Keratinocyte (primary cell): ENCODE data around the gene ATP1A2. TPM values are rescaled to one million over a fixed set of nuclear protein-coding genes. Genes with fewer than 3 reads are reported as not detected.

Experiments
- DNase-seq: peaks from one replicate; pipeline ENCODE4 v3.0.0-alpha.2; 2011; ENCODE audit warnings: low read depth, missing footprints, low spot score
- FAIRE-seq: peaks from 2 replicates; lab custom pipeline; 2011; peaks lifted over from hg19 to GRCh38; lab: Jason Lieb, UNC
- H2AFZ ChIP-seq: 2 replicates; pipeline ENCODE4 v1.6.0; 2012; ENCODE audit warnings: low read length, control low read depth, inconsistent platforms; ENCODE audit not compliant: control insufficient read depth
- H3K27ac ChIP-seq: 2 replicates; pipeline ENCODE4 v1.5.1; 2011; ENCODE audit warnings: low read length; ENCODE audit not compliant: control insufficient read depth, insufficient read depth
- H3K27me3 ChIP-seq: 3 replicates; pipeline ENCODE4 v1.6.0; 2011; ENCODE audit warnings: low read length; ENCODE audit not compliant: control insufficient read depth, insufficient read depth; ENCODE audit errors: extremely low read depth
- H3K36me3 ChIP-seq, 2 experiments: 2 replicates in 1 of 2; 3 replicates in 1 of 2; pipeline ENCODE4 v1.5.1; 2011; ENCODE audit warnings: low read length in 2 of 2, mild to moderate bottlenecking in 1 of 2; ENCODE audit not compliant: control insufficient read depth in 2 of 2, insufficient read depth in 2 of 2; ENCODE audit errors: extremely low read depth in 1 of 2
- H3K4me1 ChIP-seq: 3 replicates; pipeline ENCODE4 v1.5.1; 2011; ENCODE audit warnings: low read length; ENCODE audit not compliant: control insufficient read depth, insufficient read depth; ENCODE audit errors: extremely low read depth
- H3K4me2 ChIP-seq: 3 replicates; pipeline ENCODE4 v1.6.0; 2011; ENCODE audit warnings: low read depth, low read length; ENCODE audit not compliant: control insufficient read depth, insufficient read depth; ENCODE audit errors: extremely low read depth
- H3K4me3 ChIP-seq, 3 experiments: fragments of 200-600 bp in 1 of 3; sonication (generic) in 1 of 3; 2 replicates in 2 of 3; 3 replicates in 1 of 3; pipeline ENCODE4 v1.5.1; 2011 to 2016; ENCODE audit warnings: low read length in 3 of 3, mild to moderate bottlenecking in 3 of 3, control low read depth in 2 of 3, inconsistent platforms in 1 of 3, low read depth in 1 of 3, mixed read lengths in 1 of 3, mixed run types in 1 of 3, moderate library complexity in 1 of 3; ENCODE audit not compliant: control insufficient read depth in 2 of 3, insufficient read depth in 2 of 3; ENCODE audit errors: extremely low read depth in 1 of 3
- H3K79me2 ChIP-seq: 2 replicates; pipeline ENCODE4 v1.6.0; 2012; ENCODE audit warnings: low read length; ENCODE audit not compliant: control insufficient read depth, insufficient read depth
- H3K9ac ChIP-seq: 3 replicates; pipeline ENCODE4 v1.6.0; 2011; ENCODE audit warnings: low read length; ENCODE audit not compliant: control insufficient read depth, insufficient read depth; ENCODE audit errors: extremely low read depth
- H3K9me1 ChIP-seq: 3 replicates; pipeline ENCODE4 v1.6.0; 2011; ENCODE audit warnings: low read length; ENCODE audit not compliant: control insufficient read depth, insufficient read depth; ENCODE audit errors: extremely low read depth
- H3K9me3 ChIP-seq: 2 replicates; pipeline ENCODE4 v1.5.1; 2012; ENCODE audit warnings: low read depth, low read length; ENCODE audit not compliant: control insufficient read depth
- H4K20me1 ChIP-seq: 3 replicates; pipeline ENCODE4 v1.6.0; 2011; ENCODE audit warnings: low read length; ENCODE audit not compliant: control insufficient read depth, insufficient read depth; ENCODE audit errors: extremely low read depth
- EZH2 ChIP-seq: IDR thresholded peaks from one replicate; pipeline ENCODE4 v1.6.1; 2012; ENCODE audit warnings: inconsistent platforms, mild to moderate bottlenecking, low read length, moderate library complexity
- dilution Hi-C: fragments of 300-500 bp; cut with MboI; formaldehyde crosslinking; loops from one replicate; pipeline ENCODE4 v1.7.0; 2020; ENCODE audit warnings: low sequenced_read_pairs; ENCODE audit not compliant: extremely low pct_ligation_motif_present
- polyA plus RNA-seq, 5 experiments: library from polyadenylated mRNA; depleted of rRNA in 3 of 5; stranded (reverse) in 3 of 5; stranded (forward) in 1 of 5; unstranded in 1 of 5; fragments of >200 nt; gene quantifications; 1 replicate in 1 of 5; 2 replicates in 3 of 5; 3 replicates in 1 of 5; pipeline versions ENCODE4 v1.2.1 to v1.2.3, GENCODE V29; 2011 to 2012; ENCODE audit warnings: missing spikeins in 2 of 5, low read depth in 1 of 5, low replicate concordance in 1 of 5
- TF ChIP-seq, protein P1 (sequence below), 3 experiments: IDR thresholded peaks in 1 of 3; conservative IDR thresholded peaks in 1 of 3; optimal IDR thresholded peaks in 1 of 3; 2 replicates in 2 of 3; 3 replicates in 1 of 3; pipeline versions ENCODE3 to v1.5.1; 2011; ENCODE audit warnings: low read length in 3 of 3, mild to moderate bottlenecking in 3 of 3, moderate library complexity in 2 of 3, control low read depth in 1 of 3, inconsistent platforms in 1 of 3; ENCODE audit not compliant: insufficient read depth in 2 of 3; ENCODE audit errors: extremely low read depth in 1 of 3

The ATP1A2 gene
- polyA plus RNA-seq, 1 donor (not counting 4 experiments of a cell fraction or from before 2014, with no cell fraction given): not detected

DNA sequence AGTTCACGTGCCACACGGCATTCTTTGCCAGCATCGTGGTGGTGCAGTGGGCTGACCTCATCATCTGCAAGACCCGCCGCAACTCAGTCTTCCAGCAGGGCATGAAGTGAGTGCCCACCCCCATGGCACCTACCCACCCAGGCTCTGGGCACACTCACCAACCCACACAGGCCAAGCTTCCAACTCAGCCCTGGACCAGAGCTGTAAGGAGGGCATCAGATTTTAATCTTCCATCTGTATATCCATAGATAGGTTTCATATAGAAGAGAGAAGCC lies 21.3 kb downstream of the ATP1A2 start:
- no peak overlapping the region for H3K4me3 ChIP-seq
- dilution Hi-C loops: no loop called here
- H3K9me1 ChIP-seq: no peaks in the 10 kb centered on the region
- H4K20me1 ChIP-seq: no peaks in the 10 kb centered on the region
- H3K79me2 ChIP-seq: no peaks in the 10 kb centered on the region
- FAIRE-seq: no peak
- no peak for DNase-seq
- no peaks in the 10 kb centered on the region for H3K4me1 ChIP-seq
- H3K27me3 ChIP-seq: peaks cover 10% of the 10 kb centered on the region
- H3K36me3 ChIP-seq: no peaks in the 10 kb centered on the region
- H3K4me2 ChIP-seq: no peak overlapping the region
- no peak overlapping the region for H2AFZ ChIP-seq
- TF ChIP-seq EZH2: no peak
- no peak overlapping the region for H3K9ac ChIP-seq
- no peaks in the 10 kb centered on the region for H3K9me3 ChIP-seq
- H3K27ac ChIP-seq: no peak overlapping the region

DNA sequence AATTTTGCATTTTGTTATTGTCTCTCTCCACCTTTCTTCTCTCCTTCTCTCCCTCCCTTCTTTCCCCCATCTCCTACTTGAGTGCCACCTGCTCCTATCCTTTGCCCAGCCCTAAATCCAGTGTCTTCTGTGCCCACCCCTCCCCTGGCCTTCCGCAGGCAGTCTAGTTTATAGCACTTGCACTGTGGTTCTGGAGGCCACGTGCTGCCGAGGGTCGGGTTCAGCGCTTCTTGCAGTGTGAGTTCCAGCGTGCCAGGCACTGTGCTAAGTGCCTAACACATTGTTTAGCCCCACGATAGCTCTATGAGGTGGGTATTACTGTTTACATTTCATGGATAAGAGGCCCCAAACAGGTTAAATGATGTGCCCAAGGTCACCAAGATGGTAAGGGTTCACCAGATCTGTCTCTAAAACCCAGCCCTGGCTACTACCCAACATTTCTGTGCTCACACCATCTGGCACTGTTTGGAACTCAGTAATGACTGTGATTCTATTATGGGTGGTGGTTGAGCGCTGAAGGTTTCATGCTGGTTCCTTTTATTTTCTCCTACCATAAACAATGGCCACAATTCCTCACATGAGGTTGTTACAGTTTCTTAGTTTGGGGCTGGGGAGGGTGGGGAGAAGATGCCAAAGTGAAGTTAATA lies 21.8 kb downstream of the ATP1A2 start:
- no peak for TF ChIP-seq EZH2
- TF ChIP-seq, protein P1, sequence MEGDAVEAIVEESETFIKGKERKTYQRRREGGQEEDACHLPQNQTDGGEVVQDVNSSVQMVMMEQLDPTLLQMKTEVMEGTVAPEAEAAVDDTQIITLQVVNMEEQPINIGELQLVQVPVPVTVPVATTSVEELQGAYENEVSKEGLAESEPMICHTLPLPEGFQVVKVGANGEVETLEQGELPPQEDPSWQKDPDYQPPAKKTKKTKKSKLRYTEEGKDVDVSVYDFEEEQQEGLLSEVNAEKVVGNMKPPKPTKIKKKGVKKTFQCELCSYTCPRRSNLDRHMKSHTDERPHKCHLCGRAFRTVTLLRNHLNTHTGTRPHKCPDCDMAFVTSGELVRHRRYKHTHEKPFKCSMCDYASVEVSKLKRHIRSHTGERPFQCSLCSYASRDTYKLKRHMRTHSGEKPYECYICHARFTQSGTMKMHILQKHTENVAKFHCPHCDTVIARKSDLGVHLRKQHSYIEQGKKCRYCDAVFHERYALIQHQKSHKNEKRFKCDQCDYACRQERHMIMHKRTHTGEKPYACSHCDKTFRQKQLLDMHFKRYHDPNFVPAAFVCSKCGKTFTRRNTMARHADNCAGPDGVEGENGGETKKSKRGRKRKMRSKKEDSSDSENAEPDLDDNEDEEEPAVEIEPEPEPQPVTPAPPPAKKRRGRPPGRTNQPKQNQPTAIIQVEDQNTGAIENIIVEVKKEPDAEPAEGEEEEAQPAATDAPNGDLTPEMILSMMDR (optimal IDR thresholded peaks at IDR 0.05 in 1 of 3, IDR thresholded peaks at IDR 0.05 in 1 of 3, conservative IDR thresholded peaks at IDR 0.05 in 1 of 3; ENCODE audit: extremely low read depth in 1 of 3, insufficient read depth in 2 of 3, low read length in 3 of 3): no peak
- Histone ChIP-seq H3K4me1 (no peaks in the 10 kb centered on the region), H4K20me1 (no peaks in the 10 kb centered on the region), H3K9me3 (no peaks in the 10 kb centered on the region), H3K27me3 (peaks cover 6% of the 10 kb centered on the region), H3K79me2 (no peaks in the 10 kb centered on the region), H2AFZ (no peak overlapping the region), H3K36me3 (no peaks in the 10 kb centered on the region), H3K4me3 (no peak overlapping the region), H3K9me1 (no peaks in the 10 kb centered on the region), H3K9ac (no peak overlapping the region), H3K4me2 (no peak overlapping the region), H3K27ac (no peak overlapping the region)
- dilution Hi-C loops: no loop called here
- no peak for DNase-seq
- no peak for FAIRE-seq

DNA sequence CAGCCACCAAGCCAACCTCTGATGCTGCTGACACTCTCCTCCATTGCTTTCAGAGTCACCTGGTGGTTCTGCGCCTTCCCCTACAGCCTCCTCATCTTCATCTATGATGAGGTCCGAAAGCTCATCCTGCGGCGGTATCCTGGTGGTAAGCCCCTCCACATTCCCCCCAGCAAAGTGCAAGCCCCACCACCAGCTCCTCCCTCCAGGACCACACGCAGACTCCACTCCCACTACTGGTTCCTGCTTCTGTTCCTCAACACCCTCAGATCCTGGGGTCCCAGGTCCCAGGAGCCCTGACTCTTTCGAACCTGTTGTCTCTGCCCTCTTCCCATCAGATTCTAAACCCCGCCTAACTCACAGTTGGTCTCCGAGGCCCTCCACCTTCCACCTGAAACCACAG lies 24.3 kb downstream of the ATP1A2 start:
- no peak for DNase-seq
- dilution Hi-C loops: no loop called here
- TF ChIP-seq, protein P1 (optimal IDR thresholded peaks at IDR 0.05 in 1 of 3, IDR thresholded peaks at IDR 0.05 in 1 of 3, conservative IDR thresholded peaks at IDR 0.05 in 1 of 3; ENCODE audit: extremely low read depth in 1 of 3, insufficient read depth in 2 of 3, low read length in 3 of 3): no peak
- TF ChIP-seq EZH2: no peak
- Histone ChIP-seq H3K4me1 (no peaks in the 10 kb centered on the region), H4K20me1 (no peaks in the 10 kb centered on the region), H3K9ac (no peak overlapping the region), H3K9me1 (no peaks in the 10 kb centered on the region), H3K27ac (no peak overlapping the region), H3K79me2 (no peaks in the 10 kb centered on the region), H3K4me2 (no peak overlapping the region), H3K36me3 (no peaks in the 10 kb centered on the region), H2AFZ (no peak overlapping the region), H3K9me3 (no peaks in the 10 kb centered on the region), H3K27me3 (no peaks in the 10 kb centered on the region), H3K4me3 (no peak overlapping the region)
- no peak for FAIRE-seq
